ENCODE results near the gene FMO2. TPM values are rescaled to one million over a fixed set of nuclear protein-coding genes. Genes with fewer than 3 reads are reported as not detected.
A peak's percentile ranks its signal among the peaks of the same experiment; 100 is the strongest.
"Not testable (repeated sequence)": the region's sequence is repeated elsewhere in the genome, so short reads cannot be mapped to it uniquely, and the experiment has no call there.

The FMO2 gene
- total and polyA plus RNA-seq, 10 of the 15 experiments (the other 5 are each of a cell fraction or from before 2014, with no cell fraction given), result not detected

GRCh38 chr1:171231326-171231725, 46.2 kb downstream of the FMO2 start:
- intact Hi-C loops (cut with micrococcal nuclease; ENCODE audit: unreplicated experiment), result no loop called here
- RAD21 ChIA-PET (ENCODE audit: unreplicated experiment), result no interaction called here
- DNase-seq (ENCODE audit: low read depth, low spot score), result no peak
- no peak for TF ChIP-seq NR2C1 (IDR thresholded peaks at IDR 0.05)
- no peak for TF ChIP-seq IRF4 (IDR thresholded peaks at IDR 0.05; ENCODE audit: low read depth, low read length)
- TF ChIP-seq KAT2A (conservative IDR thresholded peaks at IDR 0.05; ENCODE audit: control insufficient read depth, low read depth, low read length), result no peak
- no peak for TF ChIP-seq SREBF2 (IDR thresholded peaks at IDR 0.05; ENCODE audit: low read length)
- no peak for TF ChIP-seq FOS (IDR thresholded peaks at IDR 0.05; ENCODE audit: borderline replicate concordance, extremely low read depth, insufficient read length)
- ATAC-seq, result no peak
- no TSS peak for BruUV-seq (replicated peaks)
- Histone ChIP-seq H3K27ac (ENCODE audit: control insufficient read depth, insufficient read depth) (no peak overlapping the region), H3K27me3 (replicated peaks in 1 of 2; ENCODE audit: control insufficient read depth in 2 of 2, insufficient read depth in 2 of 2, low read length in 1 of 2) (no peaks in the 10 kb centered on the region), H3K4me1 (ENCODE audit: control insufficient read depth, insufficient read depth, low read length) (no peaks in the 10 kb centered on the region), H3K4me2 (ENCODE audit: control insufficient read depth, insufficient read depth) (no peak overlapping the region), H4K20me1 (ENCODE audit: control insufficient read depth, insufficient read depth) (no peaks in the 10 kb centered on the region), H2AFZ (ENCODE audit: control insufficient read depth, low read depth, low read length) (no peak overlapping the region), H3K9me3 (replicated peaks; ENCODE audit: control insufficient read depth, insufficient read depth, low read length) (no peaks in the 10 kb centered on the region), H3K4me3 (no peak overlapping the region), H3K79me2 (ENCODE audit: control insufficient read depth, insufficient read depth, low read length) (no peaks in the 10 kb centered on the region), H3K36me3 (ENCODE audit: control insufficient read depth in 2 of 2, insufficient read depth in 2 of 2, low read length in 1 of 2) (no peaks in the 10 kb centered on the region), H3K9ac (ENCODE audit: control insufficient read depth, insufficient read depth, low read length) (no peak overlapping the region)
- POLR2A ChIA-PET, result no interaction called here
- FAIRE-seq, result no peak
- CTCF ChIA-PET, result interaction anchor here (1.3 to 1.4 kb wide), 4 partner anchors 15 to 265 kb away, joined by 3 to 5 read pairs (median 4); partner anchors contain the start of genes FMO1 and FMO4
- in situ Hi-C loops (cut with MboI), result no loop called here
- SMC1A ChIA-PET (ENCODE audit: uncharacterized antibody, unreplicated experiment), result interaction anchor here (0.7 to 2.1 kb wide), 3 partner anchors 82 to 824 kb away, joined by 3 to 8 read pairs (median 3); no protein-coding TSS in a partner anchor

GRCh38 chr1:171233183-171233582, 48.1 kb downstream of the FMO2 start:
- TF ChIP-seq SRF (IDR thresholded peaks at IDR 0.05; ENCODE audit: low read depth in 2 of 2, low read length in 2 of 2) (peak; percentile 54 to 76; a peak in 3 of 4 replicates), HDAC2 (IDR thresholded peaks at IDR 0.05) (no peak)
- H4K20me1 ChIP-seq (ENCODE audit: control insufficient read depth, insufficient read depth), result no peaks in the 10 kb centered on the region
- no peak overlapping the region for H2AFZ ChIP-seq (ENCODE audit: control insufficient read depth, low read depth, low read length)
- BruUV-seq (replicated peaks), result no TSS peak
- WGBS (ENCODE audit: insufficient coverage, insufficient replicate concordance, low lambda C conversion rate, missing lambda C conversion rate), result 0% methylated on average over 1 of the region's 1 CpG
- ChIA-PET RAD21 (ENCODE audit: unreplicated experiment) (no interaction called here), SMC1A (ENCODE audit: uncharacterized antibody, unreplicated experiment) (interaction anchor here (1.1 kb wide), 1 partner anchor 12 kb away, joined by 5 read pairs; no protein-coding TSS in a partner anchor), CTCF (interaction anchor here (1.3 to 1.7 kb wide), 2 partner anchors 9 to 12 kb away, joined by 5 to 7 read pairs; no protein-coding TSS in a partner anchor), POLR2A (no interaction called here)
- H3K27me3 ChIP-seq (replicated peaks in 1 of 2; ENCODE audit: control insufficient read depth in 2 of 2, insufficient read depth in 2 of 2, low read length in 1 of 2), result no peaks in the 10 kb centered on the region
- intact Hi-C loops (cut with micrococcal nuclease; ENCODE audit: unreplicated experiment), result no loop called here
- H3K79me2 ChIP-seq (ENCODE audit: control insufficient read depth, insufficient read depth, low read length), result no peaks in the 10 kb centered on the region
- in situ Hi-C loops (cut with MboI), result no loop called here
- no peak overlapping the region for H3K9ac ChIP-seq (ENCODE audit: control insufficient read depth, insufficient read depth, low read length)
- H3K9me3 ChIP-seq (replicated peaks; ENCODE audit: control insufficient read depth, insufficient read depth, low read length), result no peaks in the 10 kb centered on the region; the same call in 2 of the 3 replicates
- DNase-seq (ENCODE audit: low read depth, low spot score) (no peak), FAIRE-seq (no peak), ATAC-seq (peak; percentile 50)
- no peaks in the 10 kb centered on the region for H3K36me3 ChIP-seq (ENCODE audit: control insufficient read depth in 2 of 2, insufficient read depth in 2 of 2, low read length in 1 of 2)
- H3K4me1 ChIP-seq (ENCODE audit: control insufficient read depth, insufficient read depth, low read length), result no peaks in the 10 kb centered on the region
- no peak overlapping the region for H3K27ac ChIP-seq (ENCODE audit: control insufficient read depth, insufficient read depth)
- H3K4me3 ChIP-seq, result no peak overlapping the region
- no peak overlapping the region for H3K4me2 ChIP-seq (ENCODE audit: control insufficient read depth, insufficient read depth)

GRCh38 chr1:171236231-171236630, 51.1 kb downstream of the FMO2 start:
- H3K4me1 ChIP-seq (ENCODE audit: control insufficient read depth, insufficient read depth, low read length); intact Hi-C loops (cut with micrococcal nuclease; ENCODE audit: unreplicated experiment); H2AFZ ChIP-seq (ENCODE audit: control insufficient read depth, low read depth, low read length); H3K79me2 ChIP-seq (ENCODE audit: control insufficient read depth, insufficient read depth, low read length); H3K36me3 ChIP-seq (ENCODE audit: control insufficient read depth in 2 of 2, insufficient read depth in 2 of 2, low read length in 1 of 2); H3K27ac ChIP-seq (ENCODE audit: control insufficient read depth, insufficient read depth); CTCF ChIA-PET; SMC1A ChIA-PET (ENCODE audit: uncharacterized antibody, unreplicated experiment); H3K9ac ChIP-seq (ENCODE audit: control insufficient read depth, insufficient read depth, low read length); H3K9me3 ChIP-seq (replicated peaks; ENCODE audit: control insufficient read depth, insufficient read depth, low read length); H3K27me3 ChIP-seq (replicated peaks in 1 of 2; ENCODE audit: control insufficient read depth in 2 of 2, insufficient read depth in 2 of 2, low read length in 1 of 2); FAIRE-seq; H3K4me3 ChIP-seq; RAD21 ChIA-PET (ENCODE audit: unreplicated experiment); BruUV-seq (replicated peaks); H3K4me2 ChIP-seq (ENCODE audit: control insufficient read depth, insufficient read depth); H4K20me1 ChIP-seq (ENCODE audit: control insufficient read depth, insufficient read depth); in situ Hi-C loops (cut with MboI); ATAC-seq; POLR2A ChIA-PET; DNase-seq (ENCODE audit: low read depth, low spot score): not testable (repeated sequence)
- 62% methylated on average over 4 of the region's 4 CpGs for WGBS (ENCODE audit: insufficient coverage, insufficient replicate concordance, low lambda C conversion rate, missing lambda C conversion rate)

All from GM12878 (cell line).